Activated B cell treated with CpG ODN at 0.5 μM for 24 hours (primary cell): Measurements from ENCODE around the gene CDCA7L. TPM values are rescaled to one million over a fixed set of nuclear protein-coding genes. Genes with fewer than 3 reads are reported as not detected.
A peak's percentile ranks its signal among the peaks of the same experiment; 100 is the strongest.

ENCODE experiments used
- ATAC-seq: fragments of 200-7000 bp; cut with Tn5 transposase; one replicate; pipeline ENCODE4 v1.10.0; 2021; ENCODE audit warnings: low read depth, mild to moderate bottlenecking, moderate library complexity
- CTCF ChIA-PET: fragments of 350-600 bp; sonication (Branson Sonifier 250); formaldehyde crosslinking; loops from one replicate; lab custom pipeline; 2021; ENCODE audit warnings: antibody characterized with exemption; lab: Charles Lee
- POLR2A ChIA-PET: fragments of 350-600 bp; sonication (Branson Sonifier 250); formaldehyde crosslinking; loops from one replicate; lab custom pipeline; 2021; ENCODE audit warnings: antibody characterized with exemption; lab: Charles Lee
- DNase-seq: peaks from one replicate; pipeline ENCODE4 v3.0.0; 2022
- H3K27ac Mint-ChIP-seq: one replicate; pipeline ENCODE4 v1.8.0; 2020; ENCODE audit warnings: mixed read lengths
- H3K27me3 Mint-ChIP-seq: one replicate; pipeline ENCODE4 v1.8.0; 2021; ENCODE audit warnings: mixed read lengths
- H3K36me3 Mint-ChIP-seq: one replicate; pipeline ENCODE4 v1.8.0; 2021; ENCODE audit warnings: low read depth, mixed read lengths
- H3K4me1 Mint-ChIP-seq: one replicate; pipeline ENCODE4 v1.8.0; 2021; ENCODE audit warnings: mixed read lengths
- H3K4me3 Mint-ChIP-seq: one replicate; pipeline ENCODE4 v1.8.0; 2020; ENCODE audit warnings: mild to moderate bottlenecking, mixed read lengths
- H3K9me3 Mint-ChIP-seq: one replicate; pipeline ENCODE4 v1.8.0; 2020; ENCODE audit warnings: mixed read lengths
- intact Hi-C: fragments of 100-400 bp; cut with micrococcal nuclease; formaldehyde crosslinking; loops from one replicate; pipeline ENCODE4 v1.15.1; 2024
- total RNA-seq: library from RNA; stranded (reverse); gene quantifications from 2 replicates; pipeline ENCODE4 v1.2.3, GENCODE V29; 2022
- TF ChIP-seq, protein P1 (sequence below): fragments of 200-600 bp; IDR thresholded peaks from one replicate; pipeline ENCODE4 v1.8.0; 2022; ENCODE audit warnings: antibody characterized with exemption, mild to moderate bottlenecking

Gene CDCA7L
- total RNA-seq, 1 donor from 2014 or later = 69.8 TPM

DNA sequence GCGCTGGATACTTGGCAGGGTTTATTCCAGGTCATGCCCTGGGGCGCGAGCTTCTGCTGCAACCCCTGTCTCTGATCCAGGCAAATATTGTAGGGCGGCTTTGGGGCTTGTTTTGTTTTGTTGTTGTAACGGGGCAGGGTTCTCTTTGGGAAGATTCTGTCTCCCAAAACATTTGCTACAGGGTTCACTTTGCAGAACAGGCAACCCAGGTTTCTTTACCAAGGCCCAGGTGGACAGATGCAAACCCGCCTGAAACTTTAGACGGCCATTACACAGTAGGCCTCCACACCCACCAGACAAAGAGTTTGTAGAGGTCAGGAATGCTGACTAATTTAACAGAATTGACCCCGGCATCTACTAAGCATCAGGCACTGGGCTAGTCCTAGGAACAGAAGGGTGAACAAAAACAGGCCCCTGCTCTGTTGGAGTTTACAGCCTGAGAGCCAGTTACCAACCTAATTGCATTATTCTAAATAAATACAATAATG, 567 bp upstream of the CDCA7L start:
- Mint-ChIP-seq H3K9me3 (no peaks in the 10 kb centered on the region), H3K27ac (peak overlapping the region; percentile 96), H3K4me1 (peaks cover 64% of the 10 kb centered on the region), H3K4me3 (peak overlapping the region; percentile 94), H3K27me3 (no peaks in the 10 kb centered on the region), H3K36me3 (peaks cover 9% of the 10 kb centered on the region)
- DNase-seq (no peak), ATAC-seq (no peak)
- ChIA-PET POLR2A (interaction anchor here (0.6 to 4.3 kb wide), 15 partner anchors 8 to 593 kb away, joined by 3 to 70 read pairs (median 5); partner anchors contain the start of gene SP4), CTCF (interaction anchor here (0.7 to 1.5 kb wide), 3 partner anchors 18 to 137 kb away, joined by 3 to 5 read pairs (median 3); no protein-coding TSS in a partner anchor)
- TF ChIP-seq, protein P1, sequence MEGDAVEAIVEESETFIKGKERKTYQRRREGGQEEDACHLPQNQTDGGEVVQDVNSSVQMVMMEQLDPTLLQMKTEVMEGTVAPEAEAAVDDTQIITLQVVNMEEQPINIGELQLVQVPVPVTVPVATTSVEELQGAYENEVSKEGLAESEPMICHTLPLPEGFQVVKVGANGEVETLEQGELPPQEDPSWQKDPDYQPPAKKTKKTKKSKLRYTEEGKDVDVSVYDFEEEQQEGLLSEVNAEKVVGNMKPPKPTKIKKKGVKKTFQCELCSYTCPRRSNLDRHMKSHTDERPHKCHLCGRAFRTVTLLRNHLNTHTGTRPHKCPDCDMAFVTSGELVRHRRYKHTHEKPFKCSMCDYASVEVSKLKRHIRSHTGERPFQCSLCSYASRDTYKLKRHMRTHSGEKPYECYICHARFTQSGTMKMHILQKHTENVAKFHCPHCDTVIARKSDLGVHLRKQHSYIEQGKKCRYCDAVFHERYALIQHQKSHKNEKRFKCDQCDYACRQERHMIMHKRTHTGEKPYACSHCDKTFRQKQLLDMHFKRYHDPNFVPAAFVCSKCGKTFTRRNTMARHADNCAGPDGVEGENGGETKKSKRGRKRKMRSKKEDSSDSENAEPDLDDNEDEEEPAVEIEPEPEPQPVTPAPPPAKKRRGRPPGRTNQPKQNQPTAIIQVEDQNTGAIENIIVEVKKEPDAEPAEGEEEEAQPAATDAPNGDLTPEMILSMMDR = no peak
- intact Hi-C loops = loop anchor here (2.0 to 10.0 kb wide), 9 partner anchors 34 to 1731 kb away; partner anchors contain the start of genes CCDC126, HYCC1, KLHL7 and MACC1

DNA sequence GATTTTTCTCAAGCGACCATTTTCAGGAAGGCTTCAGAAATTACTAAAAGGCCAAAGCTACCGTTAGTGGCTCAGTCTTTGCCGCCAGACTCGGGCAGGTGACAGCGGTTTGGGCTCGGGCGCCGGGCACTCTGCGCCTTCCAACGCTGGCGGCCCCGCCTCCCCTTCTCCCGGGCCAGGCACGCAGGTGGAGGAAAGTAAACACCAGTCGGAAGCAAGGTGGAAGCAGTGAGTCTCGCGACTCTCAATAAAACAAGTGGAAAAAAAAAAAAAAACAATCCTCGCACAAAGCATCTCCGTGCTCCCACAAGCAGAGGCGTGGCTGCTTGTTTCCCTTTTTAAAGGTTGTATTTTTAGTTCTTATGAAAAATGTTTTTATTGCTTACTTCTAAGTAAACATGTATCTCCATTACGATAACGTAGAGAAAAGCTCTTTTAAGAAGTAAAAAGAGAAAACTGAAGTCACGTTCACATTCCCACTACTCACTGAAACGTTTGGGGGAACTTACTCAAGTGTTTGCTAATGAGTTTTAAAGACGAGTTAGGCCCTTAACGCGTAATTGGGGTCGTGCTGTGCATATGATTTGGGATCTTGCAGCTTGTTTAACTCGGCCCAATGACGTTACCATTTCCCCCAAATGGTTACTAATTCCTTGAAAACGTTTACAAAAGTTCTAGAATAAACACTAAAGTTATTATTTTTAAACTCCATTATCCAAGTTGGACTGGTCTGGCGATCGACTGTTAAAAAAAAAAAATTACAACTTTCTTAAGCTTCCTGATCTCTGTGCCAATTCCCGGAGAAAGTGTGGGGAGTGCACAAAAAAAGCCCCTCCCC, 864 bp downstream of the CDCA7L start:
- intact Hi-C loops = loop anchor here (1.0 to 10.0 kb wide), 14 partner anchors 21 to 1730 kb away; partner anchors contain the start of genes CCDC126, HYCC1, KLHL7 and MACC1
- peak overlapping the region; percentile 94 for H3K4me3 Mint-ChIP-seq
- DNase-seq (peak; percentile 39), ATAC-seq (no peak)
- POLR2A ChIA-PET = interaction anchor here (0.6 to 4.3 kb wide), 17 partner anchors 8 to 592 kb away, joined by 3 to 70 read pairs (median 6); partner anchors contain the start of gene SP4
- H3K4me1 Mint-ChIP-seq = peaks cover 78% of the 10 kb centered on the region
- H3K27ac Mint-ChIP-seq = peak overlapping the region; percentile 96
- TF ChIP-seq, protein P1 = no peak
- no peaks in the 10 kb centered on the region for H3K9me3 Mint-ChIP-seq
- no peaks in the 10 kb centered on the region for H3K27me3 Mint-ChIP-seq
- CTCF ChIA-PET = interaction anchor here (0.9 to 1.5 kb wide), 4 partner anchors 19 to 138 kb away, joined by 3 to 5 read pairs (median 5); no protein-coding TSS in a partner anchor
- peaks cover 11% of the 10 kb centered on the region for H3K36me3 Mint-ChIP-seq

DNA sequence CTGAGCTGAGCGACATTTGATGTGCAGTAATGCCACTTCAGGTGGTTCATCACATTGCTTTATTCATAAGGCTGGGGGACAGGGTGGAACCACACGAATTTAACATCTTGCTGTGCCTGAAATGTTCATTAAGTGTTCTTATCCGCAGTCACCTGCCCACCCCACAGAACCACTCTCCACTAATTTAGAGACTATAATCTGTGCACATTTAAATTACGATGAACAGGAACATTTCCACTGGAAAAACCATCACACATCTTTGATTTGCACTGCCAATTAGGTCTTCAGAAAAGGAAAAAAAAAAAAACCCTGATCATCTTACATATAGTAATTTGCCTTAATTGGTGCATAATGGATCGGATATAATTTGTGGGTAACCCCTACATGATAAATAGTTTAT, 2.3 kb downstream of the CDCA7L start:
- POLR2A ChIA-PET = interaction anchor here (0.6 kb wide), 1 partner anchor 20 kb away, joined by 3 read pairs; no protein-coding TSS in a partner anchor
- ATAC-seq (no peak), DNase-seq (no peak)
- Mint-ChIP-seq H3K27me3 (no peaks in the 10 kb centered on the region), H3K27ac (peak overlapping the region; percentile 75), H3K4me3 (peak overlapping the region; percentile 69), H3K4me1 (peaks cover 90% of the 10 kb centered on the region), H3K36me3 (peaks cover 17% of the 10 kb centered on the region), H3K9me3 (no peaks in the 10 kb centered on the region)
- TF ChIP-seq, protein P1 = no peak
- CTCF ChIA-PET = no interaction called here
- intact Hi-C loops = loop anchor here (10.0 kb wide), 5 partner anchors 501 to 1729 kb away; partner anchors contain the start of genes HYCC1, KLHL7 and MACC1

DNA sequence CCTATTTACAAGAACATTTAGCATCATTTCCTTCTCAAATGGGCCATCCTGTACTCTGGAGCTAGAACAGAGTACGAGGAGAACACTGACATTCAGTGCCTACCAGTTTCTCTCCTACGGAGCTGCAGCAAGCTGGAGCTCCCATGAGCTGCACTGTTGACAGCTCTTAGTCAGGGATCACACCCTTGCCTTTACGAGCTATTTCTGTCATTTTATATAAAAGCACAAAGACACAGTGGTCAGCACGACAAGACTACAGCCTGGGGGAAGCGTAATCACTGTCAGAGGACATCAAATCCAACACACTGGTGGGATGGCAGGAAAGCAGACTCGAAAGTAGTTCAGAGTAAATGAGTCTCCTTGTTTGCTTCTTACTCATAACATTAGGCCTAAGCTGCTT, 2.7 kb downstream of the CDCA7L start:
- TF ChIP-seq, protein P1 = no peak
- Mint-ChIP-seq H3K4me3 (peak overlapping the region; percentile 69), H3K27ac (peak overlapping the region; percentile 75), H3K36me3 (peaks cover 21% of the 10 kb centered on the region), H3K27me3 (no peaks in the 10 kb centered on the region), H3K9me3 (no peaks in the 10 kb centered on the region), H3K4me1 (peaks cover 90% of the 10 kb centered on the region)
- intact Hi-C loops = loop anchor here (10.0 kb wide), 5 partner anchors 502 to 1728 kb away; partner anchors contain the start of genes HYCC1, KLHL7 and MACC1
- ChIA-PET CTCF (no interaction called here), POLR2A (interaction anchor here (0.6 kb wide), 1 partner anchor 19 kb away, joined by 3 read pairs; no protein-coding TSS in a partner anchor)
- DNase-seq (no peak), ATAC-seq (no peak)
